Right lobe of liver (tissue), 6 donors: Measurements from ENCODE around the gene STAT6. TPM values are rescaled to one million over a fixed set of nuclear protein-coding genes. Genes with fewer than 3 reads are reported as not detected.

Source experiments
- ATAC-seq, 4 donors: fragments of 200-7000 bp; cut with Tn5 transposase; one replicate each; pipeline ENCODE4 v1.9.1; 2020; ENCODE audit warnings: mild to moderate bottlenecking in 4 of 4, moderate library complexity in 4 of 4
- DNase-seq, 3 donors: peaks; one replicate each; pipeline ENCODE4 v3.0.0-alpha.2; 2020
- H3K27ac ChIP-seq, 3 donors: fragments of 200-600 bp; one replicate each; pipeline ENCODE4 v1.8.0; 2022
- H3K27me3 ChIP-seq, 2 donors: fragments of 200-600 bp; one replicate each; pipeline ENCODE4 v1.8.0; 2022
- H3K36me3 ChIP-seq, 4 donors: fragments of 200-600 bp; sonication (generic) in 1 of 4; one replicate each; pipeline versions ENCODE4 v1.5.1 to v1.8.0; 2017 to 2022; ENCODE audit warnings: control low read depth in 1 of 4
- H3K4me1 ChIP-seq, 4 donors: fragments of 200-600 bp; sonication (generic) in 1 of 4; one replicate each; pipeline versions ENCODE4 v1.5.1 to v1.8.0; 2017 to 2022; ENCODE audit warnings: control low read depth in 1 of 4
- H3K4me3 ChIP-seq, 3 donors: fragments of 200-600 bp; one replicate each; pipeline ENCODE4 v1.8.0; 2022
- H3K9me3 ChIP-seq, 4 donors: fragments of 200-600 bp; sonication (generic) in 1 of 4; one replicate each; pipeline versions ENCODE4 v1.5.1 to v1.8.0; 2017 to 2022; ENCODE audit warnings: control low read depth in 1 of 4
- POLR2A ChIP-seq: fragments of 450-650 bp; IDR thresholded peaks from one replicate; pipeline ENCODE4 v1.6.1; 2017; ENCODE audit warnings: antibody characterized with exemption, mild to moderate bottlenecking
- WGBS: methylation state at CpG from one replicate; pipeline ENCODE4 v1.1.6; 2018; ENCODE audit warnings: low coverage, low lambda C conversion rate; ENCODE audit not compliant: insufficient coverage; ENCODE audit errors: missing lambda C conversion rate; 5-methylcytosine and 5-hydroxymethylcytosine counted together
- intact Hi-C, 2 donors: fragments of 100-400 bp; cut with DNase I; formaldehyde crosslinking; loops; one replicate each; pipeline versions ENCODE4 v1.11.2 to v1.14.1; 2022
- total RNA-seq, 6 experiments: library from RNA; depleted of rRNA in 2 of 6; stranded (reverse); fragments of >200 nt in 2 of 6; fragmentation: NEBNext Ultra II Directional in 3 of 6; extraction: Animal tissue kit (Norgen Biotek cat#: 25700) in 3 of 6; gene quantifications; one replicate each; pipeline versions ENCODE4 v1.1.0 to v1.2.4, GENCODE V29; 2016 to 2023
- TF ChIP-seq, protein P1 (sequence below), 4 donors: fragments of 200-600 bp in 3 of 4; fragments of 450-650 bp in 1 of 4; IDR thresholded peaks; one replicate each; pipeline versions ENCODE4 v1.5.1 to v1.8.0; 2016 to 2022; ENCODE audit warnings: antibody characterized with exemption in 4 of 4, mild to moderate bottlenecking in 2 of 4
- donor health status: DM: no; HTN: yes; CAD: no.
- donor health status: DM: no; HTN: no; CAD: no.
- donor health status: DM: no; HTN: no; CAD: no.
- donor health status: DM: no; HTN: yes; CAD: no.
- donor health status: DM: no; HTN: yes; CAD: no.

STAT6 gene
- total RNA-seq, 6 experiments from 2014 or later: 61.8 to 108 (median 94.7) TPM

DNA sequence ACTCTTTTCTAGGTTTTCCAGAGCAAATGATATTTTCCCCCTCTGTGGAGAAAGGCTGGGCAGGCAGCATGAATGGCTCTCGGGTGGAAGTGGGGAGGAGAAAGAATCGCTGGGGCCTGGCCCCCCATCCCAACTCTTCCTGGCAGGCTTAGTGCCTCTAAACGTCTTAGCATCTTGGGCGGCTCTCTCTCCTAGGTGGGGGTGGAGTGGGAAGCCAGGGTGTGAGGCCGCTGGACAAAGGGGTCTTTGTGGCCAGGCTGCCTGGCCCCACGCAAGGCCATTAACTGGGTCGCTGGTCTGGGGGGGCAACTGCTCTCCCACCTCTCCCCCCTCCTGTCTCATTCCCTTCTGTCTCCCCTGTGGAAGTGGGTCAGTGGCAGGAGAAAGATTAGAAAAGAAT is 31.6 kb upstream of the STAT6 start:
- Histone ChIP-seq H3K27me3 (no peaks in the 10 kb centered on the region), H3K4me3 (no peak overlapping the region), H3K9me3 (no peaks in the 10 kb centered on the region), H3K27ac (no peak overlapping the region), H3K4me1 (peaks cover 0 to 81% (median 38%) of the 10 kb centered on the region in 4 donors), H3K36me3 (peaks cover 0 to 65% (median 37%) of the 10 kb centered on the region in 4 donors)
- WGBS: 66% methylated on average over 6 of the region's 7 CpGs
- ATAC-seq (no peak), DNase-seq (no peak)
- TF ChIP-seq, protein P1, sequence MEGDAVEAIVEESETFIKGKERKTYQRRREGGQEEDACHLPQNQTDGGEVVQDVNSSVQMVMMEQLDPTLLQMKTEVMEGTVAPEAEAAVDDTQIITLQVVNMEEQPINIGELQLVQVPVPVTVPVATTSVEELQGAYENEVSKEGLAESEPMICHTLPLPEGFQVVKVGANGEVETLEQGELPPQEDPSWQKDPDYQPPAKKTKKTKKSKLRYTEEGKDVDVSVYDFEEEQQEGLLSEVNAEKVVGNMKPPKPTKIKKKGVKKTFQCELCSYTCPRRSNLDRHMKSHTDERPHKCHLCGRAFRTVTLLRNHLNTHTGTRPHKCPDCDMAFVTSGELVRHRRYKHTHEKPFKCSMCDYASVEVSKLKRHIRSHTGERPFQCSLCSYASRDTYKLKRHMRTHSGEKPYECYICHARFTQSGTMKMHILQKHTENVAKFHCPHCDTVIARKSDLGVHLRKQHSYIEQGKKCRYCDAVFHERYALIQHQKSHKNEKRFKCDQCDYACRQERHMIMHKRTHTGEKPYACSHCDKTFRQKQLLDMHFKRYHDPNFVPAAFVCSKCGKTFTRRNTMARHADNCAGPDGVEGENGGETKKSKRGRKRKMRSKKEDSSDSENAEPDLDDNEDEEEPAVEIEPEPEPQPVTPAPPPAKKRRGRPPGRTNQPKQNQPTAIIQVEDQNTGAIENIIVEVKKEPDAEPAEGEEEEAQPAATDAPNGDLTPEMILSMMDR (IDR thresholded peaks at IDR 0.05): no peak
- no peak for TF ChIP-seq POLR2A
- intact Hi-C loops: no loop called here

DNA sequence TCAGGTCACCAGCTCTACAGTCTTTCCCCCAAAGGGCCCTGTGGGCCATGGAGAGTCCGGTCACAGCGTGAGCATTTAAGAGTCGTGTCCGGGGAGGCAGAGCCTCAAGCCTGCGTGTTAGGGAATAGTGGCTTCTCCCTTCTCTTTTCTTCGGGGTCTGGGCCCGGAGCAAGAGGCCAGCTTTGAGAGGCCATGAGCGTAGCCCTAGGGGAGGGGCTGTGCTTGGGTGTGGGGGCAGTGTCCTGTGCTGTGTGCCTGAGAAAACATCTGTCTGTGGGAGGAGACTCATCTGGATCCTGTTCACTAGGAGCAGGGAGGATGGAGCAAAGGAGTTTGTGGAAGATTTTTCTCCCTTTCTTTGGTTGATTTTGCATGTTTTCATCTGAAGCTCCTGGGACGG is 31.0 kb upstream of the STAT6 start:
- TF ChIP-seq, protein P1 (IDR thresholded peaks at IDR 0.05): no peak
- TF ChIP-seq POLR2A: no peak
- DNase-seq (no peak), ATAC-seq (no peak)
- intact Hi-C loops: no loop called here
- 94% methylated on average over 3 of the region's 9 CpGs for WGBS
- Histone ChIP-seq H3K4me1 (peaks cover 0 to 81% (median 38%) of the 10 kb centered on the region in 4 donors), H3K4me3 (no peak overlapping the region), H3K36me3 (peaks cover 0 to 62% (median 37%) of the 10 kb centered on the region in 4 donors), H3K27me3 (no peaks in the 10 kb centered on the region), H3K9me3 (no peaks in the 10 kb centered on the region), H3K27ac (peak overlapping the region in 2 of 3 donors; percentile 29 to 30)

DNA sequence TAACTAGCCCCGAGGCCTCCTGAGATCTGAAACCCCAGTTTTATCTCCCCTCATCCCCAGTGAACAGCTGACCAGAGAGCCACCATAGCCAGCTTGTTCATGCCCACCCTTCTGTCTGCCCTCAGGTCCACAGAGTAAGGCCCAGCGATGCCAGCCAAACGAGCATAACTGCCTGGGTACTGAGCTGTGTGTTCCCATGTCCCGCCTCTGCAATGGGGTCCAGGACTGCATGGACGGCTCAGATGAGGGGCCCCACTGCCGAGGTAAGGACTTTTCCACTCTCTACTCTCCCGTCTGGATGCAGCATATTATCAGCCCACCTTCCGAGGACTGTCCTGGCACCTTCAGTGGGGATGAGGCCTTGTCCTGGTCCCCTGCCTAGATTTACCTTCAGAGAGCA is 30.1 kb upstream of the STAT6 start:
- DNase-seq (no peak), ATAC-seq (no peak)
- Histone ChIP-seq H3K27ac (peak overlapping the region in 2 of 3 donors; percentile 29 to 30), H3K27me3 (no peaks in the 10 kb centered on the region), H3K4me1 (peaks cover 0 to 83% (median 37%) of the 10 kb centered on the region in 4 donors), H3K36me3 (peaks cover 0 to 59% (median 35%) of the 10 kb centered on the region in 4 donors), H3K9me3 (no peaks in the 10 kb centered on the region), H3K4me3 (no peak overlapping the region)
- intact Hi-C loops: no loop called here
- no peak for TF ChIP-seq POLR2A
- 92% methylated on average over 5 of the region's 8 CpGs for WGBS

DNA sequence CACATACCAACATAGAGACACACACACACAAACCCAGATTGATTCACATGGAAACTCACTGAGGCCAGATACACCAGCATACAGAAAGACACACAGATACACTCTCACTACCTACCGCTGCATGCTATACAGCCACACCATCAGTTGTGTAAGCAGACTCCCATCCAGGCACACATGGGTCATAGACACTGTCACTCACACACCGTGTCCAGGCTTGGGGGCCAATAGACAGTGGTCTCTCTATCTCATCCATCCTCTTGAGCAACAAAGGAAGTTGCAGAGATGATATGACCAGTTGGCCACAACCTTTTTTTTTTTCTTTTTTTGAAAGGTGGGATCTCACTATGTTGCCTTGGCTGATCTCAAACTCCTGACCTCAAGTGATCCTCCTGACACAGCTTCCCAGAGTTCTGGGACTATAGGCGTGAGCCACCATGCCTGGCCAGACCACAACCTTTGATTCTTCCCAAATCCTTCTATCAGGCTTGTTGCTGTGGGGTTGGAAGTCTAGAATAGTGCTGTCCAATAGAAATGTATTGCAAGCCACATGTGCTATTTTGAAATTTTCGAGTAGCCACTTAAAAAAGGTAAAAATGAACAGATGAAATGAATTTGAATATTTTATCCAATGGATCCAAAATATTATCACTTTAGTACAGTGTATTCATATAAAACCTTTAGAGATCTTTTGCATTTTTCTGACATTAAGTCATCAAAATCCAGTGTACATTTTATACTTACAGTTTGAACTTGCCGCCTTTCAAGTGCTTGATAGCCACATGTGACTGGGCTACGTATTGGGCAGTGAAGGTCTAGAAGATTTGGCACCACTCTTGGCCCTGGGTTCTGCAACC is 28.9 kb upstream of the STAT6 start:
- TF ChIP-seq POLR2A: peak; percentile 28
- TF ChIP-seq, protein P1 (IDR thresholded peaks at IDR 0.05): no peak
- H3K27ac ChIP-seq: peak overlapping the region; percentile 18 to 96 (median 68)

More for the DNA sequence above, 28.9 kb upstream of the STAT6 start:
- Histone ChIP-seq H3K4me3 (no peak overlapping the region), H3K27me3 (no peaks in the 10 kb centered on the region), H3K4me1 (peaks cover 0 to 83% (median 38%) of the 10 kb centered on the region in 4 donors), H3K9me3 (no peaks in the 10 kb centered on the region), H3K36me3 (peaks cover 0 to 55% (median 27%) of the 10 kb centered on the region in 4 donors)
- DNase-seq: no peak
- intact Hi-C loops: no loop called here
- peak in 1 of 4 donors; percentile 7 for ATAC-seq
- 44% methylated on average over 6 of the region's 6 CpGs for WGBS
